Activated CD8-positive, alpha-beta memory T cell treated with anti-CD3 and anti-CD28 coated beads, Interleukin-2, amount 50 U/mL, for 1 hour (primary cell): ENCODE results near the gene MYH6.

Source experiments
- DNase-seq: peaks from one replicate; pipeline ENCODE4 v3.0.0-alpha.2; 2020; ENCODE audit errors: extremely low read depth

MYH6 gene

GRCh38 chr14:23377573-23378563 is 30.2 kb downstream of the MYH6 start:
- DNase-seq: no peak

- DNase-seq: no peak
Observed at GRCh38 chr14:23377198-23377550, 30.9 kb downstream of the MYH6 start.

GRCh38 chr14:23376482-23377197 is 31.4 kb downstream of the MYH6 start, which contains the start of gene CMTM5:
Gene CMTM5 (plus strand): TSS chr14:23377046. CDS start chr14:23377252, 206 bp downstream.
- no peak for DNase-seq

GRCh38 chr14:23375527-23376251 is 32.4 kb downstream of the MYH6 start:
- DNase-seq: no peak

GRCh38 chr14:23373041-23373440 is 35.0 kb downstream of the MYH6 start:
- no peak for DNase-seq

- DNase-seq: no peak
Observed at GRCh38 chr14:23372509-23372908, 35.6 kb downstream of the MYH6 start, which contains the start of gene IL25. Gene IL25 (plus strand): TSS chr14:23372809.

GRCh38 chr14:23371865-23372264 is 36.2 kb downstream of the MYH6 start:
- DNase-seq: no peak

GRCh38 chr14:23370221-23370620 is 37.9 kb downstream of the MYH6 start:
- no peak for DNase-seq

- no peak for DNase-seq
Observed at GRCh38 chr14:23366426-23366921, 41.6 kb downstream of the MYH6 start.

- no peak for DNase-seq
Observed at GRCh38 chr14:23365732-23366425, 42.2 kb downstream of the MYH6 start.

- DNase-seq: no peak
Observed at GRCh38 chr14:23365036-23365731, 42.9 kb downstream of the MYH6 start, which contains the start of gene EFS. Gene EFS (minus strand): TSS chr14:23365172. CDS start chr14:23365025, 147 bp downstream.

GRCh38 chr14:23364164-23365035 is 43.7 kb downstream of the MYH6 start:
- DNase-seq: no peak

GRCh38 chr14:23362200-23362599 is 45.9 kb downstream of the MYH6 start:
- no peak for DNase-seq

- no peak for DNase-seq
Observed at GRCh38 chr14:23361763-23362162, 46.3 kb downstream of the MYH6 start.

GRCh38 chr14:23361320-23361719 is 46.8 kb downstream of the MYH6 start:
- no peak for DNase-seq

- no peak for DNase-seq
Observed at GRCh38 chr14:23360496-23360895, 47.6 kb downstream of the MYH6 start.

GRCh38 chr14:23359722-23360447 is 48.2 kb downstream of the MYH6 start:
- no peak for DNase-seq

GRCh38 chr14:23359167-23359626 is 48.9 kb downstream of the MYH6 start:
- DNase-seq: no peak
